ENCODE measurements around the gene VDAC1. TPM values are rescaled to one million over a fixed set of nuclear protein-coding genes. Genes with fewer than 3 reads are reported as not detected.

VDAC1 gene
- total and polyA plus RNA-seq, 2 donors (not counting 3 experiments of a cell fraction or from before 2014, with no cell fraction given), result 116 to 247 TPM

DNA sequence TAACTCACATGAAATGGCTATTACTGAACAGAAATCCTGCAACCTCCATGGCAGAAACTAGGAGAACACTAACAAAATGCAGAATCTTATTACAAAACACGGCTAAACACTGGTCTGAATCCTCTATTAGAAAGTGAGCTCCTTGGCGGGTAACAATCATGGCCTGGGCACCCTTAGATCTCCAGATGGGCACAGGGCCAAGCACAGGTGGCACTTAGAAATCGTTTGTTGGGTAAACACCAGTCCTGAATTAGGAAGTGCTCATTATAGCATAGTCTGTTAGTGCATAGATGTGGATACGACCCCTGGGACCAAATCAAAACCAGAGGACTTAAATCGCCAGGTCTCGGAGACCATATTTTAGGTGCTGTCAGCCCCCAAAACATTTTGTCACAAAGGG is 14.4 kb downstream of the VDAC1 start:
- dilution Hi-C loops (cut with MboI; ENCODE audit: extremely low pct_ligation_motif_present, low sequenced_read_pairs), result no loop called here
- H3K27me3 ChIP-seq (ENCODE audit: control insufficient read depth in 2 of 2, insufficient read depth in 2 of 2, low read length in 2 of 2), result no peaks in the 10 kb centered on the region
- TSS peak; percentile 4 for BruUV-seq (replicated peaks)
- no peaks in the 10 kb centered on the region for H3K9me3 ChIP-seq (replicated peaks; ENCODE audit: control insufficient read depth, insufficient read depth, low read length)
- DNase-seq (ENCODE audit: low read depth, low spot score) (no peak), FAIRE-seq (no peak)
- intact Hi-C loops (cut with micrococcal nuclease), result no loop called here
- no peak overlapping the region for H3K4me2 ChIP-seq (ENCODE audit: insufficient read depth, low read length)
- H3K4me1 ChIP-seq (ENCODE audit: control insufficient read depth, extremely low read depth, insufficient read depth, low read length), result peaks cover 35% of the 10 kb centered on the region
- H3K79me2 ChIP-seq (ENCODE audit: control insufficient read depth, insufficient read depth, low read length), result peaks cover 82% of the 10 kb centered on the region
- ChIA-PET POLR2A (no interaction called here), CTCF (interaction anchor here (0.9 to 1.3 kb wide), 2 partner anchors 9 to 11 kb away, joined by 4 to 6 read pairs; no protein-coding TSS in a partner anchor)
- TF ChIP-seq GATA2 (IDR thresholded peaks at IDR 0.05; ENCODE audit: insufficient read depth, insufficient read length, low read depth, low read length) (no peak), POLR2A (IDR thresholded peaks at IDR 0.05; ENCODE audit: low read depth, low read length) (no peak), MAX (IDR thresholded peaks at IDR 0.05; ENCODE audit: insufficient read depth, insufficient read length) (no peak), MYC (IDR thresholded peaks at IDR 0.05; ENCODE audit: low read depth, low read length) (no peak), JUN (IDR thresholded peaks at IDR 0.05; ENCODE audit: borderline replicate concordance, insufficient read depth, insufficient read length, low read depth) (no peak), EZH2 (IDR thresholded peaks at IDR 0.05; ENCODE audit: borderline replicate concordance, low read depth, low read length, severe bottlenecking) (no peak), POLR2AphosphoS5 (IDR thresholded peaks at IDR 0.05; ENCODE audit: insufficient read depth, low read depth, low read length) (no peak)
- no peak overlapping the region for H2AFZ ChIP-seq (ENCODE audit: low read depth, low read length)
- no peak overlapping the region for H3K4me3 ChIP-seq (replicated peaks in 1 of 3; ENCODE audit: insufficient read depth in 1 of 3, low read depth in 1 of 3, low read length in 3 of 3)
- H3K36me3 ChIP-seq (ENCODE audit: control insufficient read depth in 2 of 2, extremely low read depth in 1 of 2, insufficient read depth in 2 of 2, low read length in 2 of 2), result peaks cover 16 to 18% of the 10 kb centered on the region in 2 experiments
- H3K9ac ChIP-seq (replicated peaks; ENCODE audit: extremely low read depth, insufficient read depth, low read length), result no peak overlapping the region
- no peaks in the 10 kb centered on the region for H3K9me1 ChIP-seq (replicated peaks; ENCODE audit: control insufficient read depth, extremely low read depth, insufficient read depth, low read length)
- H4K20me1 ChIP-seq (replicated peaks; ENCODE audit: control insufficient read depth, extremely low read depth, insufficient read depth, low read length), result peaks cover 6% of the 10 kb centered on the region
- H3K27ac ChIP-seq (ENCODE audit: insufficient read depth, low read depth, low read length), result peak overlapping the region; percentile 40

GRCh38 chr5:133985540-133986180 is 19.1 kb downstream of the VDAC1 start:
- intact Hi-C loops (cut with micrococcal nuclease), result no loop called here
- BruUV-seq (replicated peaks), result no TSS peak
- H3K79me2 ChIP-seq (ENCODE audit: control insufficient read depth, insufficient read depth, low read length), result peaks cover 63% of the 10 kb centered on the region
- H3K27ac ChIP-seq (ENCODE audit: insufficient read depth, low read depth, low read length), result no peak overlapping the region
- DNase-seq (ENCODE audit: low read depth, low spot score) (no peak), FAIRE-seq (no peak)
- no peak overlapping the region for H3K4me3 ChIP-seq (replicated peaks in 1 of 3; ENCODE audit: insufficient read depth in 1 of 3, low read depth in 1 of 3, low read length in 3 of 3)
- no peak for TF ChIP-seq MYC (IDR thresholded peaks at IDR 0.05; ENCODE audit: low read depth, low read length)
- TF ChIP-seq POLR2A (IDR thresholded peaks at IDR 0.05; ENCODE audit: low read depth, low read length), result no peak
- no peak for TF ChIP-seq JUN (IDR thresholded peaks at IDR 0.05; ENCODE audit: borderline replicate concordance, insufficient read depth, insufficient read length, low read depth)
- TF ChIP-seq MAX (IDR thresholded peaks at IDR 0.05; ENCODE audit: insufficient read depth, insufficient read length), result no peak
- no peak for TF ChIP-seq EZH2 (IDR thresholded peaks at IDR 0.05; ENCODE audit: borderline replicate concordance, low read depth, low read length, severe bottlenecking)
- TF ChIP-seq, protein P1, sequence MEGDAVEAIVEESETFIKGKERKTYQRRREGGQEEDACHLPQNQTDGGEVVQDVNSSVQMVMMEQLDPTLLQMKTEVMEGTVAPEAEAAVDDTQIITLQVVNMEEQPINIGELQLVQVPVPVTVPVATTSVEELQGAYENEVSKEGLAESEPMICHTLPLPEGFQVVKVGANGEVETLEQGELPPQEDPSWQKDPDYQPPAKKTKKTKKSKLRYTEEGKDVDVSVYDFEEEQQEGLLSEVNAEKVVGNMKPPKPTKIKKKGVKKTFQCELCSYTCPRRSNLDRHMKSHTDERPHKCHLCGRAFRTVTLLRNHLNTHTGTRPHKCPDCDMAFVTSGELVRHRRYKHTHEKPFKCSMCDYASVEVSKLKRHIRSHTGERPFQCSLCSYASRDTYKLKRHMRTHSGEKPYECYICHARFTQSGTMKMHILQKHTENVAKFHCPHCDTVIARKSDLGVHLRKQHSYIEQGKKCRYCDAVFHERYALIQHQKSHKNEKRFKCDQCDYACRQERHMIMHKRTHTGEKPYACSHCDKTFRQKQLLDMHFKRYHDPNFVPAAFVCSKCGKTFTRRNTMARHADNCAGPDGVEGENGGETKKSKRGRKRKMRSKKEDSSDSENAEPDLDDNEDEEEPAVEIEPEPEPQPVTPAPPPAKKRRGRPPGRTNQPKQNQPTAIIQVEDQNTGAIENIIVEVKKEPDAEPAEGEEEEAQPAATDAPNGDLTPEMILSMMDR (IDR thresholded peaks at IDR 0.05; ENCODE audit: extremely low read depth in 1 of 2, insufficient read depth in 1 of 2, low read depth in 1 of 2, low read length in 2 of 2), result no peak
- no peak for TF ChIP-seq POLR2AphosphoS5 (IDR thresholded peaks at IDR 0.05; ENCODE audit: insufficient read depth, low read depth, low read length)
- TF ChIP-seq GATA2 (IDR thresholded peaks at IDR 0.05; ENCODE audit: insufficient read depth, insufficient read length, low read depth, low read length), result no peak
- TF ChIP-seq FOS (IDR thresholded peaks at IDR 0.05; ENCODE audit: borderline replicate concordance, insufficient read depth, low read length), result no peak
- H3K9ac ChIP-seq (replicated peaks; ENCODE audit: extremely low read depth, insufficient read depth, low read length), result no peak overlapping the region
- peaks cover 7% of the 10 kb centered on the region for H3K4me1 ChIP-seq (ENCODE audit: control insufficient read depth, extremely low read depth, insufficient read depth, low read length)
- no peaks in the 10 kb centered on the region for H3K9me1 ChIP-seq (replicated peaks; ENCODE audit: control insufficient read depth, extremely low read depth, insufficient read depth, low read length)
- POLR2A ChIA-PET, result no interaction called here
- CTCF ChIA-PET, result interaction anchor here (0.9 to 2.0 kb wide), 2 partner anchors 18 to 54 kb away, joined by 3 to 6 read pairs; no protein-coding TSS in a partner anchor
- H2AFZ ChIP-seq (ENCODE audit: low read depth, low read length), result no peak overlapping the region
- H3K36me3 ChIP-seq (ENCODE audit: control insufficient read depth in 2 of 2, extremely low read depth in 1 of 2, insufficient read depth in 2 of 2, low read length in 2 of 2), result peaks cover 26 to 33% of the 10 kb centered on the region in 2 experiments
- no peak overlapping the region for H3K4me2 ChIP-seq (ENCODE audit: insufficient read depth, low read length)
- no peaks in the 10 kb centered on the region for H3K9me3 ChIP-seq (replicated peaks; ENCODE audit: control insufficient read depth, insufficient read depth, low read length)
- H4K20me1 ChIP-seq (replicated peaks; ENCODE audit: control insufficient read depth, extremely low read depth, insufficient read depth, low read length), result no peaks in the 10 kb centered on the region
- no peaks in the 10 kb centered on the region for H3K27me3 ChIP-seq (ENCODE audit: control insufficient read depth in 2 of 2, insufficient read depth in 2 of 2, low read length in 2 of 2)
- dilution Hi-C loops (cut with MboI; ENCODE audit: extremely low pct_ligation_motif_present, low sequenced_read_pairs), result no loop called here

All from endothelial cell of umbilical vein (primary cell).